Fibroblast of lung (primary cell): ENCODE measurements around the gene EYA2. TPM values are rescaled to one million over a fixed set of nuclear protein-coding genes. Genes with fewer than 3 reads are reported as not detected.
A peak's percentile ranks its signal among the peaks of the same experiment; 100 is the strongest.

Experiments
- DNase-seq, 2 donors: peaks; one replicate each; pipeline versions ENCODE4 v3.0.0 to v3.0.0-alpha.2; 2010; ENCODE audit warnings: low read depth in 2 of 2
- H2AFZ ChIP-seq: 2 replicates; pipeline ENCODE4 v1.5.1; 2012; ENCODE audit warnings: low read length, control low read depth, inconsistent platforms
- H3K27ac ChIP-seq: 2 replicates; pipeline ENCODE4 v1.5.1; 2011; ENCODE audit warnings: low read length, control low read depth; ENCODE audit not compliant: insufficient read depth
- H3K27me3 ChIP-seq: 2 replicates; pipeline ENCODE4 v1.5.1; 2011; ENCODE audit warnings: mild to moderate bottlenecking, low read length; ENCODE audit not compliant: control insufficient read depth, insufficient read depth
- H3K36me3 ChIP-seq: 2 replicates; pipeline ENCODE4 v1.5.1; 2011; ENCODE audit warnings: low read length; ENCODE audit not compliant: control insufficient read depth, insufficient read depth
- H3K4me1 ChIP-seq: 2 replicates; pipeline ENCODE4 v1.5.1; 2011; ENCODE audit warnings: low read length; ENCODE audit not compliant: control insufficient read depth, insufficient read depth; ENCODE audit errors: extremely low read depth
- H3K4me2 ChIP-seq: 2 replicates; pipeline ENCODE4 v1.5.1; 2011; ENCODE audit warnings: low read length, control low read depth; ENCODE audit not compliant: insufficient read depth; ENCODE audit errors: extremely low read depth
- H3K4me3 ChIP-seq, 4 experiments: fragments of 200-600 bp in 1 of 4; sonication (generic) in 1 of 4; replicated peaks in 1 of 4; 2 replicates each; pipeline ENCODE4 v1.5.1; 2011 to 2016; ENCODE audit warnings: low read length in 4 of 4, low read depth in 3 of 4, mild to moderate bottlenecking in 3 of 4, control low read depth in 2 of 4, inconsistent platforms in 1 of 4, mixed read lengths in 1 of 4; ENCODE audit not compliant: insufficient read depth in 1 of 4; ENCODE audit errors: control extremely low read depth in 1 of 4
- H3K79me2 ChIP-seq: 2 replicates; pipeline ENCODE4 v1.5.1; 2012; ENCODE audit warnings: mild to moderate bottlenecking, low read length, inconsistent platforms; ENCODE audit not compliant: control insufficient read depth, insufficient read depth
- H3K9ac ChIP-seq: 2 replicates; pipeline ENCODE4 v1.5.1; 2011; ENCODE audit warnings: mild to moderate bottlenecking, low read length, control low read depth; ENCODE audit not compliant: insufficient read depth
- H3K9me3 ChIP-seq: 2 replicates; pipeline ENCODE4 v1.5.1; 2012; ENCODE audit warnings: low read depth, low read length; ENCODE audit not compliant: control insufficient read depth, insufficient read depth
- H4K20me1 ChIP-seq: 2 replicates; pipeline ENCODE4 v1.5.1; 2011; ENCODE audit warnings: low read length; ENCODE audit not compliant: control insufficient read depth, insufficient read depth; ENCODE audit errors: extremely low read depth
- EZH2 ChIP-seq: IDR thresholded peaks from 2 replicates; pipeline ENCODE4 v1.5.1; 2012; ENCODE audit warnings: low read length, control low read depth, mild to moderate bottlenecking; ENCODE audit errors: missing control alignments
- polyA plus RNA-seq, 2 donors: library from polyadenylated mRNA; depleted of rRNA in 1 of 2; stranded (reverse) in 1 of 2; unstranded in 1 of 2; fragments of >200 nt; gene quantifications; 2 replicates each; pipeline ENCODE4 v1.2.1, GENCODE V29; 2011 to 2012; ENCODE audit warnings: missing spikeins in 1 of 2
- total RNA-seq: library from RNA; depleted of rRNA; stranded (reverse); fragments of >200 nt; gene quantifications from 2 replicates; pipeline ENCODE4 v1.2.1, GENCODE V29; 2014
- TF ChIP-seq, protein P1 (sequence below), 2 donors: IDR thresholded peaks in 1 of 2; conservative IDR thresholded peaks in 1 of 2; 1 replicate in 1 of 2; 2 replicates in 1 of 2; pipeline ENCODE4 v1.5.1; 2011 to 2012; ENCODE audit warnings: low read length in 2 of 2, control low read depth in 1 of 2, inconsistent platforms in 1 of 2, low read depth in 1 of 2, mild to moderate bottlenecking in 1 of 2

The EYA2 gene
- total and polyA plus RNA-seq, 2 donors (not counting 1 experiment from before 2014, with no cell fraction given), result 0.37 to 1.7 TPM

DNA sequence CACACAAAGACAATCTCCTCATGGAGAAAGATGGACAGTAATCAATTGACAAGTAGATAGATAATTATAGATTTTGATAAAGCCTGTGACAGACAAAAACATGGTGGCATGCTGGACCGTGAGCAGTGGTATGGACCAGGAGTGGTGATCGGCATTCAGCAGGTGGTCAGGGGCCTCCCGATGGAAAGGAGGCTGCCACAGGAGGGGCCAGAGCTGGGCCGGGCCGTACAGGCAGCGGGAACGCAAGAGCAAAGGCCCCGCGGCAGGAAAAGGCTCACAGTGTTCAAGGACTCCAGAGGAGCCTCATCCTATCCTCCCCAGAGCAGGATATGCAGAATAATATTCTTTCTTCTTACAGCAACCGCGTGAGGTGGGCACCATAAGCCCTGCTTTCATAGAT lies 123.7 kb downstream of the EYA2 start:
- TF ChIP-seq, protein P1, sequence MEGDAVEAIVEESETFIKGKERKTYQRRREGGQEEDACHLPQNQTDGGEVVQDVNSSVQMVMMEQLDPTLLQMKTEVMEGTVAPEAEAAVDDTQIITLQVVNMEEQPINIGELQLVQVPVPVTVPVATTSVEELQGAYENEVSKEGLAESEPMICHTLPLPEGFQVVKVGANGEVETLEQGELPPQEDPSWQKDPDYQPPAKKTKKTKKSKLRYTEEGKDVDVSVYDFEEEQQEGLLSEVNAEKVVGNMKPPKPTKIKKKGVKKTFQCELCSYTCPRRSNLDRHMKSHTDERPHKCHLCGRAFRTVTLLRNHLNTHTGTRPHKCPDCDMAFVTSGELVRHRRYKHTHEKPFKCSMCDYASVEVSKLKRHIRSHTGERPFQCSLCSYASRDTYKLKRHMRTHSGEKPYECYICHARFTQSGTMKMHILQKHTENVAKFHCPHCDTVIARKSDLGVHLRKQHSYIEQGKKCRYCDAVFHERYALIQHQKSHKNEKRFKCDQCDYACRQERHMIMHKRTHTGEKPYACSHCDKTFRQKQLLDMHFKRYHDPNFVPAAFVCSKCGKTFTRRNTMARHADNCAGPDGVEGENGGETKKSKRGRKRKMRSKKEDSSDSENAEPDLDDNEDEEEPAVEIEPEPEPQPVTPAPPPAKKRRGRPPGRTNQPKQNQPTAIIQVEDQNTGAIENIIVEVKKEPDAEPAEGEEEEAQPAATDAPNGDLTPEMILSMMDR (conservative IDR thresholded peaks at IDR 0.05 in 1 of 2, IDR thresholded peaks at IDR 0.05 in 1 of 2; ENCODE audit: low read depth in 1 of 2, low read length in 2 of 2), result no peak
- no peak for TF ChIP-seq EZH2
- Histone ChIP-seq H3K4me1 (peaks cover 2% of the 10 kb centered on the region), H3K4me3 (no peak overlapping the region), H3K4me2 (no peak overlapping the region), H4K20me1 (no peaks in the 10 kb centered on the region), H3K9me3 (no peaks in the 10 kb centered on the region), H2AFZ (no peak overlapping the region), H3K27ac (no peak overlapping the region), H3K79me2 (no peaks in the 10 kb centered on the region), H3K36me3 (no peaks in the 10 kb centered on the region), H3K27me3 (no peaks in the 10 kb centered on the region), H3K9ac (no peak overlapping the region)
- DNase-seq, result no peak

DNA sequence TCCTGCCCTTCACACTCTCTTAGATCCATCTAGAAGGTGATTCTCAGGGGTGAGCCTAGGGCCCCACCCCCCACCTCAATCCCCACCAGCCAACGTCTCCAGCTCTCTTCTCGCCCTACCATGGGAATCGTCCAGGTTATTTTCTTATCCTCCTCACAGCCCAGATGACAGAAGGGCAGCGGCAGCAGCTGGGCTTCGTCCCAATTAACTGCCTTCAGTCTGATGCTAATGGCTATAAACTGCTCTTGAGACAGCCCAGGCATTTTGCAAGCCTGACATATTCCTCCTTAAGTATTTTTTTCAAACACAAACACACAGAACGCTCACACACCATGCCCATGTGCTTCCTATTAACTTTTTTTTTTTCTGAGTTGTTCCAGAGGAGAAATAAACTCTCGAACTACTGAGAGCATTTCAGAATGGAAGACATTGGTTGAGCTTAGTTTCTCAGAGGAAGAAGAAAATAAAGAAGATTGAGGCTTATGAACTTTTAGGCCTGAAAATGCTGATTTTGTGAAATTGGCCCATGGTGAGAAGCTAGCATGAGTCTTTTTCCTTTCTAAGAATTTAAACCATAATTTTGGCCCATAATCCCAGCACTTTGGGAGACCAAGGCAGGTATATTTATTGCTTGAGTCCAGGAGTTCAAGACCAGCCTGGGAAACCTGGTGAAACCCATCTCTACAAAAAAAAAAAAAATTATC lies 124.6 kb downstream of the EYA2 start:
- Histone ChIP-seq H4K20me1 (no peaks in the 10 kb centered on the region), H3K9me3 (no peaks in the 10 kb centered on the region), H3K4me1 (peaks cover 2% of the 10 kb centered on the region), H3K4me2 (no peak overlapping the region), H3K4me3 (no peak overlapping the region), H2AFZ (no peak overlapping the region), H3K9ac (no peak overlapping the region), H3K36me3 (no peaks in the 10 kb centered on the region), H3K27me3 (no peaks in the 10 kb centered on the region), H3K27ac (no peak overlapping the region), H3K79me2 (no peaks in the 10 kb centered on the region)
- no peak for TF ChIP-seq EZH2
- TF ChIP-seq, protein P1 (conservative IDR thresholded peaks at IDR 0.05 in 1 of 2, IDR thresholded peaks at IDR 0.05 in 1 of 2; ENCODE audit: low read depth in 1 of 2, low read length in 2 of 2), result no peak
- peak; percentile 47 to 95 for DNase-seq

DNA sequence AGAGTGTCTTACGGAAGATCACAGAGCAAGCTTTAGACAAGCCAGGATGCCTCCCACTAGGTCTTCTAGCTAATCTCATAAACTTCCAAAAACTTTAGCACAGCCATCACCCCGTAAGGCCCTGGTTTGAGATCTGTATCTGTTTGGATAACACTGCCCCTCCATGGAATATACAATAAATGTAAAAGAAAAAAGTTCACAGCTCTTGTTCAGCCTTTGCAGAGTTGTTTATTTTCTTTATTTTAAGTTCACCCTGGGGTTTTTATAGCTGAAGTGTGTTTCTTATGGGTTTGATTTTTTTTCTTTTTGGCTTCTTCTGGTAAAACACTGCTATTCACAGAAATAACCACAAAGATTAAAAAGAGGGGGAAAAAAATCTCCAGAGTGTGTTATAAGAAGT lies 125.6 kb downstream of the EYA2 start:
- Histone ChIP-seq H3K9ac (no peak overlapping the region), H4K20me1 (no peaks in the 10 kb centered on the region), H2AFZ (no peak overlapping the region), H3K4me2 (no peak overlapping the region), H3K27ac (no peak overlapping the region), H3K4me1 (peaks cover 2% of the 10 kb centered on the region), H3K4me3 (no peak overlapping the region), H3K9me3 (no peaks in the 10 kb centered on the region), H3K79me2 (no peaks in the 10 kb centered on the region), H3K36me3 (no peaks in the 10 kb centered on the region), H3K27me3 (no peaks in the 10 kb centered on the region)
- TF ChIP-seq, protein P1 (conservative IDR thresholded peaks at IDR 0.05 in 1 of 2, IDR thresholded peaks at IDR 0.05 in 1 of 2; ENCODE audit: low read depth in 1 of 2, low read length in 2 of 2), result no peak
- TF ChIP-seq EZH2, result no peak
- peak; percentile 9 to 74 for DNase-seq
